Esophagus muscularis mucosa (tissue), 4 donors: Measurements from ENCODE around the gene RAD51B.

Experiments used
- EP300 ChIP-seq: sonication (generic); formaldehyde crosslinking; IDR thresholded peaks from one replicate; pipeline ENCODE4 v1.6.1; 2017; ENCODE audit warnings: antibody characterized with exemption
- POLR2A ChIP-seq: fragments of 450-650 bp; IDR thresholded peaks from one replicate; pipeline ENCODE4 v1.6.1; 2017; ENCODE audit warnings: antibody characterized with exemption, moderate library complexity, mild to moderate bottlenecking, low read depth
- POLR2AphosphoS5 ChIP-seq, 2 donors: sonication (generic); formaldehyde crosslinking; IDR thresholded peaks; one replicate each; pipeline ENCODE4 v1.6.1; 2017; ENCODE audit warnings: antibody characterized with exemption in 2 of 2
- TF ChIP-seq, protein P1 (sequence below), 3 experiments: fragments of 200-600 bp in 2 of 3; fragments of 450-650 bp in 1 of 3; sonication (generic) in 2 of 3; IDR thresholded peaks; one replicate each; pipeline ENCODE4 v1.5.1; 2017 to 2019; ENCODE audit warnings: antibody characterized with exemption in 3 of 3, mild to moderate bottlenecking in 2 of 3, moderate library complexity in 1 of 3

DNA sequence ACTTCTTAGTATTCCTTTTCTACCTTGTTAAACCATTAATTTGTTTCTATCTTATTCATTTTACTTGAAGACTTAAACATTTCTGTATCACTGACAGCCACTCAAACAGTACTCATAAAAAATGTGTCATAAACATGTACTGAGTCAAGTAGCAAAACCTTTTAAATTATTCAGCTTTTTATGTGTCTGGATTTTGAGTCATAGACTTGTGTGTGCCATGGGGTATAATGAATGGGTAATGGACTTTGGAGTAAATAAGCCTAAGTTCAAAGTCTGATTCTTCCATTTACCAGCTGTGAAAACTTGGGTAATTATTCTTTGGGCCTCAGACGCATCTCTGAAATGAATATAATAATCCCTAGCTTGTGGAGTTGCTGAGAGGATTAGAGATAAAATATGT lies 199.0 kb downstream of the RAD51B start:
- TF ChIP-seq, protein P1, sequence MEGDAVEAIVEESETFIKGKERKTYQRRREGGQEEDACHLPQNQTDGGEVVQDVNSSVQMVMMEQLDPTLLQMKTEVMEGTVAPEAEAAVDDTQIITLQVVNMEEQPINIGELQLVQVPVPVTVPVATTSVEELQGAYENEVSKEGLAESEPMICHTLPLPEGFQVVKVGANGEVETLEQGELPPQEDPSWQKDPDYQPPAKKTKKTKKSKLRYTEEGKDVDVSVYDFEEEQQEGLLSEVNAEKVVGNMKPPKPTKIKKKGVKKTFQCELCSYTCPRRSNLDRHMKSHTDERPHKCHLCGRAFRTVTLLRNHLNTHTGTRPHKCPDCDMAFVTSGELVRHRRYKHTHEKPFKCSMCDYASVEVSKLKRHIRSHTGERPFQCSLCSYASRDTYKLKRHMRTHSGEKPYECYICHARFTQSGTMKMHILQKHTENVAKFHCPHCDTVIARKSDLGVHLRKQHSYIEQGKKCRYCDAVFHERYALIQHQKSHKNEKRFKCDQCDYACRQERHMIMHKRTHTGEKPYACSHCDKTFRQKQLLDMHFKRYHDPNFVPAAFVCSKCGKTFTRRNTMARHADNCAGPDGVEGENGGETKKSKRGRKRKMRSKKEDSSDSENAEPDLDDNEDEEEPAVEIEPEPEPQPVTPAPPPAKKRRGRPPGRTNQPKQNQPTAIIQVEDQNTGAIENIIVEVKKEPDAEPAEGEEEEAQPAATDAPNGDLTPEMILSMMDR (IDR thresholded peaks at IDR 0.05): no peak
- TF ChIP-seq POLR2A (no peak), EP300 (no peak), POLR2AphosphoS5 (IDR thresholded peaks at IDR 0.05) (no peak)
